DND-41 (cell line): ENCODE data around the gene MORF4L1.

Experiments
- EZH2 ChIP-seq: IDR thresholded peaks from 3 replicates; pipeline ENCODE4 v1.6.1; 2012; ENCODE audit warnings: borderline replicate concordance, low read depth, mild to moderate bottlenecking, moderate library complexity, low read length, inconsistent platforms; ENCODE audit not compliant: severe bottlenecking
- TF ChIP-seq, protein P1 (sequence below): IDR thresholded peaks from 2 replicates; pipeline ENCODE4 v1.5.1; 2012; ENCODE audit warnings: borderline replicate concordance, low read length, moderate library complexity, mild to moderate bottlenecking; ENCODE audit not compliant: poor library complexity, severe bottlenecking; ENCODE audit errors: extremely low read depth

DNA sequence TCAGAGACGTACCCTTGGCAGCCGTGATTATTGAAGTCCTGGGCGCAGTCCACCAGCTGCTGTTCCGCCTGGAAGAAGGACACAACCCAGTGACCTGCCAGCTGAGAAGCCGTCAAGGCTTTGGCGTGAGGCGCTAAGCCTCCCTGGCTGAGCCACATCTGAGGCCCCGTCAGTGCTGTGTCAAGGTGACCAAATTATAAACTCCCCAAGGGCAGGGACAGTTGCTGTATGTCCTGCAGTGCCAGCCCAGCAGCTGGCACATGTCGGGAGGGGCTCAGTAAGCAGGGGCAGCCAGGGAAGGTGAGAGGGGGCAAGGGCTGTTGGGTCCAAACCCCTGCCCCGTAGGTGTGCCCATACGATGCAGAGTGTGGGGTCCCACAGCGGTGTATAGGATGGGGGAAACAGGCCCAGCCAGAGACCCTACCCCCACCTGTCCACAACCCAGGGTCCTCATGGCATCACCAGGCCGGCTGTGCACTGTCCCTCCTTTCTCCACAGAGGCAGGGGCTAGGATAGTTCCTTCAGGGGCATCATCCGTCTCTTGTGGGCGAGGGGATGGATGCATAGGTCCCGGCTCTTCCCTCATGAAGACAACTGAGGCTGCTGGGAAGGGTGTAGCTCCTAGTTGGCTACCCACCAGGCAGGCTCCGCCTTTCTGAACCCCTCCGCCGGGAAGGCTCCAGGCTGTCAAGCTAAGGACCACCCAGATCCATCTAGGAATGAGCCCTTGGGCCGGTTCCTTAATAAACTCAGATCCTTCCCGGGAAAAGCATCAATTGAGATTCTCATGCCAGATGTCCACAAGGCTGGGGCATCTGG lies 59.0 kb downstream of the MORF4L1 start:
- TF ChIP-seq, protein P1, sequence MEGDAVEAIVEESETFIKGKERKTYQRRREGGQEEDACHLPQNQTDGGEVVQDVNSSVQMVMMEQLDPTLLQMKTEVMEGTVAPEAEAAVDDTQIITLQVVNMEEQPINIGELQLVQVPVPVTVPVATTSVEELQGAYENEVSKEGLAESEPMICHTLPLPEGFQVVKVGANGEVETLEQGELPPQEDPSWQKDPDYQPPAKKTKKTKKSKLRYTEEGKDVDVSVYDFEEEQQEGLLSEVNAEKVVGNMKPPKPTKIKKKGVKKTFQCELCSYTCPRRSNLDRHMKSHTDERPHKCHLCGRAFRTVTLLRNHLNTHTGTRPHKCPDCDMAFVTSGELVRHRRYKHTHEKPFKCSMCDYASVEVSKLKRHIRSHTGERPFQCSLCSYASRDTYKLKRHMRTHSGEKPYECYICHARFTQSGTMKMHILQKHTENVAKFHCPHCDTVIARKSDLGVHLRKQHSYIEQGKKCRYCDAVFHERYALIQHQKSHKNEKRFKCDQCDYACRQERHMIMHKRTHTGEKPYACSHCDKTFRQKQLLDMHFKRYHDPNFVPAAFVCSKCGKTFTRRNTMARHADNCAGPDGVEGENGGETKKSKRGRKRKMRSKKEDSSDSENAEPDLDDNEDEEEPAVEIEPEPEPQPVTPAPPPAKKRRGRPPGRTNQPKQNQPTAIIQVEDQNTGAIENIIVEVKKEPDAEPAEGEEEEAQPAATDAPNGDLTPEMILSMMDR = no peak
- TF ChIP-seq EZH2 = no peak
